ENCODE measurements around the gene LSM3. TPM values are rescaled to one million over a fixed set of nuclear protein-coding genes. Genes with fewer than 3 reads are reported as not detected.

LSM3 gene
- total RNA-seq, 1 donor from 2014 or later: 9.5 TPM

GRCh38 chr3:14234251-14235002 is 55.8 kb downstream of the LSM3 start:
- DNase-seq (peak; percentile 70), ATAC-seq (peak; percentile 92 to 96)
- H3K27ac ChIP-seq: peak overlapping the region; percentile 71
- TF ChIP-seq CTCF (IDR thresholded peaks at IDR 0.05): no peak
- H3K9me3 ChIP-seq: no peaks in the 10 kb centered on the region
- H3K4me3 ChIP-seq: no peak overlapping the region
- H3K27me3 ChIP-seq (ENCODE audit: low read depth): no peaks in the 10 kb centered on the region
- H3K4me1 ChIP-seq: peaks cover 27% of the 10 kb centered on the region
- intact Hi-C loops (cut with DNase I): no loop called here
- no peaks in the 10 kb centered on the region for H3K36me3 ChIP-seq

GRCh38 chr3:14235003-14235911 is 56.6 kb downstream of the LSM3 start:
- intact Hi-C loops (cut with DNase I): no loop called here
- no peak for DNase-seq
- H3K27ac ChIP-seq: peak overlapping the region; percentile 71

GRCh38 chr3:14235912-14236295 is 57.3 kb downstream of the LSM3 start:
- H3K9me3 ChIP-seq: no peaks in the 10 kb centered on the region
- peaks cover 22% of the 10 kb centered on the region for H3K4me1 ChIP-seq
- H3K4me3 ChIP-seq: no peak overlapping the region
- peak; percentile 3 to 20 for ATAC-seq
- peak overlapping the region; percentile 71 for H3K27ac ChIP-seq
- intact Hi-C loops (cut with DNase I): no loop called here
- H3K36me3 ChIP-seq: no peaks in the 10 kb centered on the region
- TF ChIP-seq CTCF (IDR thresholded peaks at IDR 0.05): no peak
- DNase-seq: peak; percentile 53
- no peaks in the 10 kb centered on the region for H3K27me3 ChIP-seq (ENCODE audit: low read depth)

More at GRCh38 chr3:14235003-14235911, 56.6 kb downstream of the LSM3 start:
- no peak for TF ChIP-seq CTCF (IDR thresholded peaks at IDR 0.05)
- peak; percentile 48 to 59 for ATAC-seq
- Histone ChIP-seq H3K27me3 (ENCODE audit: low read depth) (no peaks in the 10 kb centered on the region), H3K4me3 (no peak overlapping the region), H3K9me3 (no peaks in the 10 kb centered on the region), H3K4me1 (peaks cover 22% of the 10 kb centered on the region), H3K36me3 (no peaks in the 10 kb centered on the region)

GRCh38 chr3:14236902-14237301 is 58.3 kb downstream of the LSM3 start:
- H3K27me3 ChIP-seq (ENCODE audit: low read depth): no peaks in the 10 kb centered on the region
- no peak for DNase-seq
- no peak overlapping the region for H3K4me3 ChIP-seq
- no peak overlapping the region for H3K27ac ChIP-seq
- TF ChIP-seq CTCF (IDR thresholded peaks at IDR 0.05): no peak
- intact Hi-C loops (cut with DNase I): no loop called here
- H3K36me3 ChIP-seq: no peaks in the 10 kb centered on the region
- H3K4me1 ChIP-seq: peaks cover 22% of the 10 kb centered on the region
- ATAC-seq: no peak
- no peaks in the 10 kb centered on the region for H3K9me3 ChIP-seq

- H3K36me3 ChIP-seq: no peaks in the 10 kb centered on the region
- intact Hi-C loops (cut with DNase I): no loop called here
- TF ChIP-seq CTCF (IDR thresholded peaks at IDR 0.05): no peak
- H3K9me3 ChIP-seq: no peaks in the 10 kb centered on the region
- H3K27me3 ChIP-seq (ENCODE audit: low read depth): no peaks in the 10 kb centered on the region
- H3K4me3 ChIP-seq: no peak overlapping the region
- peaks cover 17% of the 10 kb centered on the region for H3K4me1 ChIP-seq
- ATAC-seq: no peak
- DNase-seq: no peak
- no peak overlapping the region for H3K27ac ChIP-seq
Measured at GRCh38 chr3:14237457-14237856, 58.8 kb downstream of the LSM3 start.

All from lower lobe of right lung (tissue), 2 donors.